Gastroesophageal sphincter (tissue), 4 donors: ENCODE measurements around the gene PHF5A. TPM values are rescaled to one million over a fixed set of nuclear protein-coding genes. Genes with fewer than 3 reads are reported as not detected.
"Not testable (repeated sequence)": the region's sequence is repeated elsewhere in the genome, so short reads cannot be mapped to it uniquely, and the experiment has no call there.

ENCODE experiments used
- ATAC-seq: fragments of 150-250 bp; one replicate; pipeline ENCODE4 v1.9.1; 2016; ENCODE audit warnings: mild to moderate bottlenecking, moderate library complexity
- H3K27ac ChIP-seq, 4 donors: fragments of 200-600 bp; sonication (generic) in 3 of 4; 1 replicate in 3 of 4; 2 replicates in 1 of 4; pipeline ENCODE4 v1.5.1; 2016 to 2019
- H3K27me3 ChIP-seq: fragments of 200-600 bp; sonication (generic); one replicate; pipeline ENCODE4 v1.5.1; 2019
- H3K36me3 ChIP-seq, 2 donors: fragments of 200-600 bp; sonication (generic); one replicate each; pipeline ENCODE4 v1.5.1; 2019; ENCODE audit warnings: control low read depth in 1 of 2
- H3K4me1 ChIP-seq, 3 donors: fragments of 200-600 bp; sonication (generic); 1 replicate in 2 of 3; 2 replicates in 1 of 3; pipeline ENCODE4 v1.5.1; 2016 to 2019; ENCODE audit warnings: control low read depth in 2 of 3
- H3K4me3 ChIP-seq, 2 donors: fragments of 200-600 bp; sonication (generic); one replicate each; pipeline ENCODE4 v1.5.1; 2019; ENCODE audit warnings: mild to moderate bottlenecking in 1 of 2, moderate library complexity in 1 of 2
- H3K9me3 ChIP-seq, 3 donors: fragments of 200-600 bp; sonication (generic); one replicate each; pipeline ENCODE4 v1.5.1; 2017 to 2019; ENCODE audit warnings: control low read depth in 2 of 3
- CTCF ChIP-seq, 4 experiments: fragments of 200-600 bp in 2 of 4; fragments of 450-650 bp in 2 of 4; sonication (generic) in 1 of 4; IDR thresholded peaks; one replicate each; pipeline ENCODE4 v1.5.1; 2017 to 2019; ENCODE audit warnings: antibody characterized with exemption in 4 of 4, mild to moderate bottlenecking in 2 of 4, moderate library complexity in 2 of 4
- EP300 ChIP-seq: sonication (generic); formaldehyde crosslinking; IDR thresholded peaks from one replicate; pipeline ENCODE4 v1.6.1; 2017; ENCODE audit warnings: antibody characterized with exemption, mild to moderate bottlenecking
- POLR2A ChIP-seq, 2 donors: fragments of 450-650 bp; IDR thresholded peaks; one replicate each; pipeline ENCODE4 v1.6.1; 2017; ENCODE audit warnings: antibody characterized with exemption in 2 of 2, mild to moderate bottlenecking in 2 of 2, moderate library complexity in 1 of 2
- POLR2AphosphoS5 ChIP-seq: sonication (generic); formaldehyde crosslinking; IDR thresholded peaks from one replicate; pipeline ENCODE4 v1.6.1; 2017; ENCODE audit warnings: antibody characterized with exemption
- WGBS, 2 donors: methylation state at CpG; one replicate each; pipeline ENCODE4 v1.1.5; 2018; ENCODE audit warnings: low coverage in 1 of 2; 5-methylcytosine and 5-hydroxymethylcytosine counted together
- total RNA-seq, 4 donors: library from RNA; depleted of rRNA; stranded (reverse); fragments of >200 nt; gene quantifications; one replicate each; pipeline ENCODE4 v1.1.0, GENCODE V29; 2016

PHF5A gene
- total RNA-seq, 4 donors from 2014 or later: 26.7 to 44.5 (median 39.2) TPM

- no peak for ATAC-seq
These were observed 22.4 kb downstream of the PHF5A start for GRCh38 chr22:41446057-41446501.

GRCh38 chr22:41445129-41446056 lies 23.1 kb downstream of the PHF5A start:
- Histone ChIP-seq H3K27ac (peak overlapping the region; percentile 98 to 100 (median 100)), H3K4me3 (peak overlapping the region; percentile 96 to 97), H3K9me3 (no peaks in the 10 kb centered on the region), H3K4me1 (peaks cover 0 to 49% (median 21%) of the 10 kb centered on the region in 3 donors), H3K27me3 (no peaks in the 10 kb centered on the region), H3K36me3 (peaks cover 0 to 37% of the 10 kb centered on the region in 2 donors)
- no peak for ATAC-seq
- 0 to 1% methylated on average over 3 to 13 of the region's 22 CpGs for WGBS, 2 donors
- TF ChIP-seq POLR2AphosphoS5: peak; percentile 7
- TF ChIP-seq POLR2A (IDR thresholded peaks at IDR 0.05): no peak

More at GRCh38 chr22:41446057-41446501, 22.4 kb downstream of the PHF5A start:
- WGBS, 2 donors: 0 to 10% methylated on average over 3 to 11 of the region's 34 CpGs
- TF ChIP-seq POLR2A (IDR thresholded peaks at IDR 0.05) (no peak), EP300 (no peak), POLR2AphosphoS5 (no peak), CTCF (IDR thresholded peaks at IDR 0.05) (no peak)
- Histone ChIP-seq H3K4me1 (peaks cover 0 to 42% (median 17%) of the 10 kb centered on the region in 3 donors), H3K27me3 (no peaks in the 10 kb centered on the region), H3K27ac (peak overlapping the region; percentile 98 to 100 (median 100)), H3K9me3 (no peaks in the 10 kb centered on the region), H3K4me3 (peak overlapping the region; percentile 96 to 97), H3K36me3 (peaks cover 0 to 30% of the 10 kb centered on the region in 2 donors)

- Histone ChIP-seq H3K4me1 (peaks cover 2 to 55% (median 23%) of the 10 kb centered on the region in 3 donors), H3K9me3 (no peaks in the 10 kb centered on the region), H3K27me3 (no peaks in the 10 kb centered on the region), H3K4me3 (peak overlapping the region; percentile 96 to 97), H3K27ac (peak overlapping the region; percentile 98 to 100 (median 100)), H3K36me3 (peaks cover 0 to 43% of the 10 kb centered on the region in 2 donors)
- peak; percentile 69 for ATAC-seq
- TF ChIP-seq POLR2A (IDR thresholded peaks at IDR 0.05) (peak; percentile 30 to 32), EP300 (no peak), POLR2AphosphoS5 (peak; percentile 59), CTCF (IDR thresholded peaks at IDR 0.05) (no peak)
- WGBS, 2 donors: 0% methylated on average over 1 to 13 of the region's 35 CpGs
These were observed 23.9 kb downstream of the PHF5A start for GRCh38 chr22:41444360-41445128.

GRCh38 chr22:41442240-41442792 lies 26.2 kb downstream of the PHF5A start:
- peak overlapping the region in 3 of 4 donors; percentile 100 for H3K27ac ChIP-seq
- 42 to 70% methylated on average over 2 of the region's 2 CpGs for WGBS, 2 donors
- no peaks in the 10 kb centered on the region for H3K9me3 ChIP-seq
- no peak for TF ChIP-seq CTCF (IDR thresholded peaks at IDR 0.05)
- TF ChIP-seq POLR2A (IDR thresholded peaks at IDR 0.05): no peak
- TF ChIP-seq EP300: no peak
- TF ChIP-seq POLR2AphosphoS5: no peak
- H3K27me3 ChIP-seq: no peaks in the 10 kb centered on the region
- peak overlapping the region in 1 of 2 donors; percentile 97 for H3K4me3 ChIP-seq
- ATAC-seq: no peak
- peaks cover 0 to 61% of the 10 kb centered on the region in 2 donors for H3K36me3 ChIP-seq
- peaks cover 3 to 66% (median 32%) of the 10 kb centered on the region in 3 donors for H3K4me1 ChIP-seq

GRCh38 chr22:41440511-41440910 lies 28.0 kb downstream of the PHF5A start:
- ATAC-seq, H3K9me3 ChIP-seq, H3K4me3 ChIP-seq, H3K27me3 ChIP-seq: not testable (repeated sequence)
- Histone ChIP-seq H3K27ac (peak overlapping the region in 3 of 4 donors; percentile 41 to 100 (median 100)), H3K36me3 (peaks cover 0 to 79% of the 10 kb centered on the region in 2 donors), H3K4me1 (peaks cover 3 to 84% (median 40%) of the 10 kb centered on the region in 3 donors)
- WGBS, 2 donors: 54 to 75% methylated on average over 4 to 5 of the region's 5 CpGs
